ENCODE measurements around the gene EMID1. TPM values are rescaled to one million over a fixed set of nuclear protein-coding genes. Genes with fewer than 3 reads are reported as not detected.
A peak's percentile ranks its signal among the peaks of the same experiment; 100 is the strongest.

EMID1 gene
- total RNA-seq, 3 donors from 2014 or later (not counting 1 experiment from before 2014, with no cell fraction given) = 0.59 to 1.3 (median 0.65) TPM

- H3K4me1 ChIP-seq (ENCODE audit: control insufficient read depth, insufficient read depth, low read length) = peaks cover 31% of the 10 kb centered on the region
- intact Hi-C loops (cut with micrococcal nuclease) = loop anchor here (10.0 kb wide), 1 partner anchor 1352 kb away; the partner anchor contains the start of gene PITPNB
- Mint-ChIP-seq H3K4me1 (peaks cover 47 to 52% of the 10 kb centered on the region in 2 donors), H3K9me3 (no peaks in the 10 kb centered on the region), H3K27me3 (ENCODE audit: low read depth in 2 of 2) (no peaks in the 10 kb centered on the region), H3K4me3 (peak overlapping the region; percentile 98), H3K27ac (peak overlapping the region; percentile 96 to 99), H3K36me3 (peaks cover 8% of the 10 kb centered on the region)
- peak in 1 of 2 donors; percentile 23 for DNase-seq
- TF ChIP-seq CTCF (IDR thresholded peaks at IDR 0.05) = no peak
- 29% methylated on average over 13 of the region's 13 CpGs for WGBS (ENCODE audit: insufficient coverage)
- peaks cover 3% of the 10 kb centered on the region for H3K36me3 ChIP-seq (ENCODE audit: control insufficient read depth, insufficient read depth, low read length)
- peak overlapping the region; percentile 83 for H3K4me3 ChIP-seq (ENCODE audit: low read length)
- H3K9me3 ChIP-seq (ENCODE audit: control insufficient read depth, insufficient read depth, low read length) = no peaks in the 10 kb centered on the region
- no peak overlapping the region for H3K27ac ChIP-seq (ENCODE audit: low read length)
- ATAC-seq = no peak
- no peaks in the 10 kb centered on the region for H3K27me3 ChIP-seq (ENCODE audit: control insufficient read depth, insufficient read depth, low read length)
These were observed 61.1 kb downstream of the EMID1 start for GRCh38 chr22:29266564-29267461.

- Mint-ChIP-seq H3K9me3 (no peaks in the 10 kb centered on the region), H3K36me3 (peaks cover 8% of the 10 kb centered on the region), H3K27ac (peak overlapping the region; percentile 96 to 99), H3K27me3 (ENCODE audit: low read depth in 2 of 2) (no peaks in the 10 kb centered on the region), H3K4me1 (peaks cover 54 to 59% of the 10 kb centered on the region in 2 donors), H3K4me3 (peak overlapping the region; percentile 98)
- no peaks in the 10 kb centered on the region for H3K27me3 ChIP-seq (ENCODE audit: control insufficient read depth, insufficient read depth, low read length)
- no peak for TF ChIP-seq CTCF (IDR thresholded peaks at IDR 0.05)
- peak overlapping the region; percentile 83 for H3K4me3 ChIP-seq (ENCODE audit: low read length)
- ATAC-seq = no peak
- intact Hi-C loops (cut with micrococcal nuclease) = loop anchor here (10.0 kb wide), 1 partner anchor 1353 kb away; the partner anchor contains the start of gene PITPNB
- under 1% methylated on average over 32 of the region's 32 CpGs for WGBS (ENCODE audit: insufficient coverage)
- no peak for DNase-seq
- H3K27ac ChIP-seq (ENCODE audit: low read length) = peak overlapping the region; percentile 96
- no peaks in the 10 kb centered on the region for H3K9me3 ChIP-seq (ENCODE audit: control insufficient read depth, insufficient read depth, low read length)
- peaks cover 3% of the 10 kb centered on the region for H3K36me3 ChIP-seq (ENCODE audit: control insufficient read depth, insufficient read depth, low read length)
- H3K4me1 ChIP-seq (ENCODE audit: control insufficient read depth, insufficient read depth, low read length) = peaks cover 31% of the 10 kb centered on the region
These were observed 61.8 kb downstream of the EMID1 start for GRCh38 chr22:29267462-29267857.

GRCh38 chr22:29267858-29268510 lies 62.3 kb downstream of the EMID1 start, which contains the start of the genes EWSR1 and RHBDD3:
Gene EWSR1 (plus strand): TSS chr22:29268268. CDS start chr22:29268337, 69 bp downstream.
Gene RHBDD3 (minus strand): TSS chr22:29267981. CDS start chr22:29265626, 2,355 bp downstream.
- ATAC-seq (peak; percentile 87 to 95 (median 89)), DNase-seq (peak; percentile 97 to 99)
- WGBS (ENCODE audit: insufficient coverage) = under 1% methylated on average over 65 of the region's 67 CpGs
- Mint-ChIP-seq H3K27ac (peak within 1 kb of the TSS; percentile 96 to 99), H3K4me3 (peak within 1 kb of the TSS; percentile 98), H3K9me3 (no peaks in the 10 kb centered on the region), H3K4me1 (peaks cover 58 to 63% of the 10 kb centered on the region in 2 donors), H3K27me3 (ENCODE audit: low read depth in 2 of 2) (no peaks in the 10 kb centered on the region), H3K36me3 (peaks cover 8% of the 10 kb centered on the region)
- H3K4me1 ChIP-seq (ENCODE audit: control insufficient read depth, insufficient read depth, low read length) = peaks cover 31% of the 10 kb centered on the region
- H3K27me3 ChIP-seq (ENCODE audit: control insufficient read depth, insufficient read depth, low read length) = no peaks in the 10 kb centered on the region
- H3K36me3 ChIP-seq (ENCODE audit: control insufficient read depth, insufficient read depth, low read length) = peaks cover 9% of the 10 kb centered on the region
- no peak for TF ChIP-seq CTCF (IDR thresholded peaks at IDR 0.05)
- intact Hi-C loops (cut with micrococcal nuclease) = loop anchor here (10.0 kb wide), 1 partner anchor 1353 kb away; the partner anchor contains the start of gene PITPNB
- peak within 1 kb of the TSS; percentile 96 for H3K27ac ChIP-seq (ENCODE audit: low read length)
- H3K9me3 ChIP-seq (ENCODE audit: control insufficient read depth, insufficient read depth, low read length) = no peaks in the 10 kb centered on the region
- H3K4me3 ChIP-seq (ENCODE audit: low read length) = peak within 1 kb of the TSS; percentile 83

All from natural killer cell (primary cell).